Cerebellar nuclear complex (tissue), 1 donor: ENCODE results near the gene NCKAP5L.
A peak's percentile ranks its signal among the peaks of the same experiment; 100 is the strongest.
"Not testable (repeated sequence)": the region's sequence is repeated elsewhere in the genome, so short reads cannot be mapped to it uniquely, and the experiment has no call there.

ENCODE experiments used
- DNase-seq, 2 experiments: peaks; one replicate each; lab custom pipeline; 2025; lab: John Stamatoyannopoulos, UW

The NCKAP5L gene

GRCh38 chr12:49779581-49779980 is 48.6 kb downstream of the NCKAP5L start:
- DNase-seq = no peak

- DNase-seq = no peak
Measured at GRCh38 chr12:49777800-49778748, 50.1 kb downstream of the NCKAP5L start.

DNA sequence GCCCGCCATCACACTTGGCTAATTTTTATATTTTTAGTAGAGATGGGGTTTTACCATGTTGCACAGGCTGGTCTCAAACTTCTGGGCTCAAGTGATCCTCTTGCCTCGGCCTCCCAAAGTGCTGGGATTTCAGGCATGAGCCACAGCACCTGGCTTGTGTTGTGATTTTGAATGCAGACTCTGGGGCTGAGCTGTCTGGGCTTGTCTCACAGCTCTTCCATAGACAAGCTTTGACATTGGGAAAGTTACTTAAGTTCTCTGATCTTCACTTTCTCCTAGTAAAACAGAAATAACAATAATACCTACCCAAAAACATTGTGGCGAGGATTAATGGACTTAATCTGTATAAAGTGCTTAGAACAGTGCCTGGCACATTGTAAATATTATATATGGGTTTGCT is 50.9 kb downstream of the NCKAP5L start:
- no peak for DNase-seq

GRCh38 chr12:49776858-49777257 is 51.4 kb downstream of the NCKAP5L start:
- no peak for DNase-seq

GRCh38 chr12:49776413-49776812 is 51.8 kb downstream of the NCKAP5L start:
- peak in 1 of 2 experiments; percentile 5 for DNase-seq

DNA sequence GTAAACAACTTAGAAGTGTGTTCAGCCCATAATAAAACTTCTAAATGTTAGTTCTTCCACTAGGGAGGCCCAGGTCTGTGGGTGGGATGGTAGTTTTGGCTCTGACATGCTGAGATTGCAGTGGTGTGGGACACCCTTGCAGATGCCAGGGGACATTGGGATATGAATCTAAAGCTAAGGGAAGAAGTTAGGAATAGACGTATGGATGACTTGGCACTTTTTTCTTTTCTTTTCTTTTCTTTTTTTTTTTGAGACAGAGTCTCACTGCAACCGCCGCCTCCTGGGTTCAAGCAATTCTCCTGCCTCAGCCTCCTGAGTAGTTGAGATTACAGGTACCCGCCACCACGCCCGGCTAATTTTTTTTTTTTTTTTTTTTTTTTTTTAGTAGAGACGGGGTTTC is 55.1 kb downstream of the NCKAP5L start:
- DNase-seq = not testable (repeated sequence)

- DNase-seq = no peak
Measured at GRCh38 chr12:49767333-49767732, 60.9 kb downstream of the NCKAP5L start.

- no peak for DNase-seq
Measured at GRCh38 chr12:49766115-49766455, 62.1 kb downstream of the NCKAP5L start.

DNA sequence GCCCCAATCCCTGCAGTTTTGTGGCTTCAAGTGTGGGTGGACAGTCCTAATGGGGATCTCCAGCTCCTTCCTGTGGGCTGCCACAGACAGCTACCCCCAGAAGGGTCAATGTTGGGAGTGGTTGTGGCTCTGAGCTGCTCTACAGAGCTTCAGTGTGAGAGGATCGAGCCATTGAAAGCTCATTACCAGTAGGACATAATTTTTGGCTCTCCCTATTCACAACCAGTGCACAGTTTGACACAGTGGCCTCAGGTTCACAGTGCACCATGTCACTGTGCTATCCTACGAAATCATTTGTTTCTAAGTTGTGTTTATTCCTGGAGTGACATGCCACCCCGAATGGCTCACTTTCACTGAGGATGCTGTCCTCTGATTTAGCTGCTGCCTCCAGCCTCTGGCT is 64.1 kb downstream of the NCKAP5L start:
- DNase-seq = no peak

DNA sequence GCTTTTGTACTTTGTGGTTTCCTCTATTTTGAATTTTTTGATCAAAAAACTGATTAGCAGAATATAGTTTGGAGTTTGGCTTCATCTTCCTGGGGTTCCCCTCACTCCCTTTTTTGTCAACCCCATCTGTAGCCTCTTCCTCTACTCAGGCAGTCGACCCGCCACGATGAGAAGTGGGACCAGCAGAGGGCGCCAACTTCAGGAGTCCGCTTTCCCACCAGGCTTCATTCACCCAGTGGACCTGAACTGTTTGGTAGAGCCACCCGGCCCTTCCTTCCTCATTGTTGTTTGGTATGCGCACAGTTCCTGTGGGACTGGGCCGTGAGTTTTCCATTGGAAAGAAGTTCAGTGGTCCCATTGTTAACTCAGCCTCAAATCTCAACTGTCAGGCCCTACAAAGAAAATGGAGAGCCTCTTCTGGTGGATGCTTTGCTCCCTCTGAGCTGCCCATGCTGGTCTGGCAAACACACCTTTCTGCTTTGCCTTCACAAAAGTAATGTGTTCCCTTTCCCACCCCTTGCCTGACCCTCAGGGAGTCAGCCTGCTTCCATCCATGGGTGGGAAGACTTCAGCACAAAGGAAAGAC is 65.1 kb downstream of the NCKAP5L start:
- DNase-seq = peak in 1 of 2 experiments; percentile 3

DNA sequence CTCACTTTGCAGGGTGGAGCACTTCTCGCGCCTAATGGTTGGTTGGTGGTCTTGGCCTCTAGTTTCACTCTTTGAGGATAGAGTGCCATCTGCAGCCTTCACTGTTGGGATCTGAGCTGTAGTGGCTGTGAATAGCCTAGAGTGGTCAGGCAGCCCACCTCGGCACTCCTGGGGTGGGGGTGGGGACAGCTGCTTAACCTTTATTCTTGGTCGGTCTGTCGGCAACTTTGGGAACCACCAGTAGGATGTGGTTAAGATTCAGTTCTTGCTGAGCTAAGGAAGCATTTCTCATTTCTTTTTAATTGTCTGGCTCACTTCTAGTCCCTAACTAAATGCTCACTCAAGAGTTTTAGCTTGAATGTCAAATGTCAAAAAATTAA is 65.8 kb downstream of the NCKAP5L start:
- no peak for DNase-seq

GRCh38 chr12:49761677-49762467 is 66.3 kb downstream of the NCKAP5L start:
- no peak for DNase-seq

GRCh38 chr12:49750996-49751393 is 77.2 kb downstream of the NCKAP5L start:
- no peak for DNase-seq

DNA sequence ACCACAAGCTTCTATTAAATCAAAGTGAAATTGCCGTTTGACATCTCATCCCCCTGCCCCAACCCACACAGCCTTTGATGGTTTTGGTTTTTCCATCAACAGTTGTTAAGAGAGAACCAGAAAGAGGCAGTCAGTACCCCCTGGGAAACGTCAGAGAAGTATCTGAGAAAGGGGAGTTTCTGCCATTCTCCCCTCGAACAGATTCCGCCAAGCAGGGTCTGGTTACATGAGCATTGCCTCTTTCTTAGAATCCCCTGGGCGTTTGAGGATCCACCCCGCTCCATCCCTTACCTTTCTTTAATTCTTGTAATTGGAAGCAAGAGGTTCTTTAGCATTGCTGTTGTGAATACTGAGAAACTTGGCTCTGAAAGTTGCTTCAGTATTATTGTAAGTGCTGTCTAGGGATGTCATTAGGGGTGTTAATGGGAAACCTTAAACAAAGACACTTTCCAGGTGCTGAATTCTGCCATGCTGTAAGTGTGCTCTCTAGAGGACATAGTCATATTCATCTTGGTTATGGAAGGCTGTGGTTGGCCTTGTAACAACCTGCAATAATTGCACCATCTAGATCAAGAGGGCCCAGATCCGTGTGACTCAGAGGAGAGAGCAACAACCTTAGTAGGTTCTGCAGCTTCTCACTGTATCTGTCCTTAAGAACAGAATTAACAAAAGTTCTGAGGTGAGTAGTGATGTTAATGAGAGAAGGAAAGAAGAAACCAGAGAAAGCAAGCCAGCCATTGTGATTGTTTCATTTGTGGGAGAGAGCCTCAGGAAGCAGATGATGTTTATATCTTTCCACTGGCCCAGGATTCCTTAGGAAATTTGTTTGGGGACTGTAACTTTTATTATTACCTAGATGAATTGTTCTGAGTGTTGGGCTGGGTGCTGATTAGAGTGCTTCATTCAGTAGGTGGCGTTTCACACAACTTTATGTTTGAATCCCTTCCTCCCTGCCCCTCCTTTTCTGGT is 77.9 kb downstream of the NCKAP5L start:
- DNase-seq = no peak

DNA sequence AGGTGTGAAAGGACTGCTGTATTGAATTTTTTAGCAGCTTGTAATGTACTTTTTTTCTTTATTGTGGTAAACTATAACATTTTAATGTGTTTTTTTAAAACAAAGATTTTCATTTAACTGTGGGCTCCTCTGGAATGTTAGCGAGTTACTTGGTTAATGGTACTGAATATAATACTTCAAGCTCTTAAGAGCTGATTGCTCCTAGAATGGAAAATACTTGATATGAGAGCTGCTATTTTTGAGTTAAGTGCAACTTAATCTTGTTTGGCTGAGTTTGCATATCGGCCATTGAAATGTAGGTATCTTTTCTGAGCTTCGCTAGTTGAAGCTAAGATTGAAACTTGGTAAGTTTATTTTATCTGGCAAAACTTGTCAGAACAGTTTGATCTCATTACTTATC is 79.4 kb downstream of the NCKAP5L start:
- DNase-seq = no peak

DNA sequence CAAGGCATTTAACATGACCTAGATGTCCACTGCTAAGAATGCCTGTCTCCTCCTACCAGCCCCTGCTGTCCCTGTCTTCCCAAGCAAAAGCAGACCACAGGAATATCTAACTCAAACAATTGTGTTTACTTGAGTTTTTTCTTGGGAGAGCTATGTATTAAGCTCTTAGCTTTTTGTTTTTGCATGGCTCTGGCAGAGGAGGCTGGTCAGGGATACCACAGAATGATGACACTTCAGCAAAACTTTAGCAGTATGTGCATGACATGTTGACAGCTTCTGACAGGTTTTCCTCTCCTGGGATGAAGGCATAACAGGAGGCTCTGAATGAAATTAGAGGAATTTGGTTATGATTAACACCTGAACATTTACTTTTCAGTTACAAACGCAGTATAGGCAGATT is 79.9 kb downstream of the NCKAP5L start:
- DNase-seq = no peak

GRCh38 chr12:49744363-49744885 is 83.8 kb downstream of the NCKAP5L start:
- DNase-seq = no peak

- peak in 1 of 2 experiments; percentile 9 for DNase-seq
Measured at GRCh38 chr12:49741882-49742620, 86.2 kb downstream of the NCKAP5L start.
